K562 (cell line): ENCODE data around the gene GALNS. TPM values are rescaled to one million over a fixed set of nuclear protein-coding genes. Genes with fewer than 3 reads are reported as not detected.

ENCODE experiments used
- ATAC-seq: fragments of 200-7000 bp; cut with Tn5 transposase; 3 replicates; pipeline ENCODE4 v1.9.1; 2020; ENCODE audit warnings: moderate library complexity
- BruUV-seq: library from RNA; stranded (reverse); fragments of 400-500 nt; replicated peaks from 2 replicates; lab custom pipeline; 2021; lab: Mats Ljungman, UMichigan
- CTCF ChIA-PET: fragments of 300-600 bp; formaldehyde crosslinking; extraction: SDS; loops from one replicate; lab custom pipeline; 2021; ENCODE audit warnings: low intra/inter-chr PET ratio; lab: Yijun Ruan, JAX
- POLR2A ChIA-PET: fragments of 300-600, 350-650 bp; sonication (Branson Sonifier 250); formaldehyde crosslinking; extraction: SDS; loops from one replicate; lab custom pipeline; 2021; ENCODE audit warnings: antibody characterized with exemption, inconsistent platforms; lab: Yijun Ruan, JAX
- DNase-seq, 4 experiments: peaks; one replicate each; pipeline versions ENCODE4 v3.0.0 to v3.0.0-alpha.2; 2011 to 2018; ENCODE audit warnings: low spot score in 3 of 4, mixed read lengths in 3 of 4; ENCODE audit errors: extremely low read depth in 1 of 4
- FAIRE-seq: peaks from 2 replicates; lab custom pipeline; 2011; peaks lifted over from hg19 to GRCh38; lab: Jason Lieb, UNC
- H2AFZ ChIP-seq: 2 replicates; pipeline ENCODE4 v1.6.0; 2011; ENCODE audit warnings: low read depth, low read length, control low read depth, inconsistent platforms
- H3K27ac ChIP-seq: fragments of 200-600 bp; 3 replicates; pipeline ENCODE4 v1.8.0; 2011; ENCODE audit warnings: low read depth, mild to moderate bottlenecking, control low read depth, inconsistent platforms, low read length, moderate library complexity, mixed read lengths; ENCODE audit errors: extremely low read depth
- H3K27me3 ChIP-seq, 2 experiments: fragments of 300-600 bp in 1 of 2; 2 replicates in 1 of 2; 3 replicates in 1 of 2; pipeline versions ENCODE4 v1.6.0 to v1.8.0; 2011; ENCODE audit warnings: inconsistent platforms in 2 of 2, low read length in 2 of 2, mild to moderate bottlenecking in 1 of 2, mixed read lengths in 1 of 2, moderate library complexity in 1 of 2; ENCODE audit not compliant: control insufficient read depth in 2 of 2, insufficient read depth in 2 of 2
- H3K36me3 ChIP-seq: fragments of 300-600 bp; 3 replicates; pipeline ENCODE4 v1.8.0; 2011; ENCODE audit warnings: mild to moderate bottlenecking, low read length, inconsistent platforms; ENCODE audit not compliant: control insufficient read depth, insufficient read depth
- H3K4me1 ChIP-seq, 2 experiments: fragments of 200-600 bp in 1 of 2; replicated peaks in 1 of 2; 2 replicates in 1 of 2; 3 replicates in 1 of 2; pipeline versions ENCODE4 v1.5.1 to v1.8.0; 2011; ENCODE audit warnings: inconsistent platforms in 2 of 2, low read length in 2 of 2, mild to moderate bottlenecking in 1 of 2, mixed read lengths in 1 of 2, moderate library complexity in 1 of 2; ENCODE audit not compliant: control insufficient read depth in 2 of 2, insufficient read depth in 2 of 2
- H3K4me2 ChIP-seq: 2 replicates; pipeline ENCODE4 v1.6.1; 2011; ENCODE audit warnings: low read length, control low read depth, inconsistent platforms, mixed read lengths; ENCODE audit not compliant: insufficient read depth
- H3K4me3 ChIP-seq: fragments of 200-600 bp; sonication (generic), shearing (Covaris generic); 2 replicates; pipeline ENCODE4 v1.5.1; 2016; ENCODE audit warnings: control low read depth, inconsistent platforms
- H3K79me2 ChIP-seq: fragments of 200-600 bp; 3 replicates; pipeline ENCODE4 v1.8.0; 2011; ENCODE audit warnings: low read length, inconsistent platforms; ENCODE audit not compliant: control insufficient read depth, insufficient read depth
- H3K9ac ChIP-seq, 2 experiments: 2 replicates each; pipeline versions ENCODE4 v1.6.0 to v1.6.1; 2011; ENCODE audit warnings: low read depth in 2 of 2, low read length in 2 of 2, control low read depth in 1 of 2, inconsistent platforms in 1 of 2, mild to moderate bottlenecking in 1 of 2, mixed read lengths in 1 of 2; ENCODE audit not compliant: insufficient read depth in 1 of 2
- H3K9me1 ChIP-seq: one replicate; pipeline ENCODE4 v1.6.0; 2011; ENCODE audit warnings: inconsistent platforms, mild to moderate bottlenecking, low read length, moderate library complexity; ENCODE audit not compliant: control insufficient read depth, insufficient read depth
- H3K9me3 ChIP-seq: replicated peaks from 2 replicates; pipeline ENCODE4 v1.5.1; 2011; ENCODE audit warnings: low read depth, low read length, inconsistent platforms; ENCODE audit not compliant: control insufficient read depth, insufficient read depth
- H4K20me1 ChIP-seq: replicated peaks from 2 replicates; pipeline ENCODE4 v1.6.1; 2011; ENCODE audit warnings: low read length, inconsistent platforms, mixed read lengths; ENCODE audit not compliant: control insufficient read depth, insufficient read depth
- BRF1 ChIP-seq: IDR thresholded peaks from 3 replicates; pipeline ENCODE4 v1.6.1; 2011; ENCODE audit warnings: borderline replicate concordance, mild to moderate bottlenecking; ENCODE audit not compliant: insufficient read length; ENCODE audit errors: extremely low read depth
- CBFA2T3 ChIP-seq: fragments of 450-650 bp; IDR thresholded peaks from 2 replicates; pipeline ENCODE4 v1.6.1; 2017
- CBX2 ChIP-seq: fragments of 200-600 bp; sonication (generic); IDR thresholded peaks from one replicate; pipeline ENCODE4 v1.6.1; 2012; ENCODE audit warnings: mild to moderate bottlenecking, low read length, inconsistent platforms; ENCODE audit not compliant: insufficient read depth, poor library complexity, severe bottlenecking
- CREB5 ChIP-seq: fragments of 250-450 bp; sonication (Bioruptor Pico); IDR thresholded peaks from 2 replicates; pipeline ENCODE4 v1.5.0; 2020; ENCODE audit warnings: mild to moderate bottlenecking
- ESRRA ChIP-seq: fragments of 450-650 bp; IDR thresholded peaks from 2 replicates; pipeline ENCODE4 v1.6.1; 2014; ENCODE audit warnings: low read depth, mild to moderate bottlenecking, moderate library complexity, borderline replicate concordance
- MLX ChIP-seq, 2 experiments: fragments of 450-650 bp in 1 of 2; sonication (generic) in 1 of 2; formaldehyde crosslinking; conservative IDR thresholded peaks; 2 replicates each; pipeline versions ENCODE4 v1.4.0 to v1.8.1; 2020 to 2022; ENCODE audit warnings: mild to moderate bottlenecking in 1 of 2, missing genetic modification reagents in 1 of 2
- NCOA2 ChIP-seq, 2 experiments: fragments of 450-650 bp; IDR thresholded peaks; 2 replicates each; pipeline ENCODE4 v1.6.1; 2018; ENCODE audit warnings: mild to moderate bottlenecking in 2 of 2, moderate library complexity in 1 of 2; ENCODE audit not compliant: partially characterized antibody in 2 of 2
- NR4A1 ChIP-seq, 2 experiments: fragments of 250-450 bp in 1 of 2; fragments of 450-650 bp in 1 of 2; sonication (Bioruptor Pico) in 1 of 2; IDR thresholded peaks; 2 replicates each; pipeline versions ENCODE4 v1.4.0 to v1.6.1; 2016 to 2020; ENCODE audit warnings: mild to moderate bottlenecking in 2 of 2, missing compliant biosample characterization in 1 of 2, missing genetic modification characterization in 1 of 2, moderate library complexity in 1 of 2
- RNF2 ChIP-seq: sonication (generic); IDR thresholded peaks from 2 replicates; pipeline ENCODE4 v1.6.1; 2016
- ZNF23 ChIP-seq: fragments of 250-450 bp; sonication (Bioruptor Pico); IDR thresholded peaks from 2 replicates; pipeline ENCODE4 v1.4.0; 2020; ENCODE audit warnings: mild to moderate bottlenecking
- ZNF431 ChIP-seq: sonication (generic); formaldehyde crosslinking; IDR thresholded peaks from 2 replicates; pipeline ENCODE4 v1.8.0; 2022; ENCODE audit warnings: mild to moderate bottlenecking, missing genetic modification reagents
- WGBS: fragments of 100-300 bp; shearing (Covaris generic); methylation state at CpG from one replicate; pipeline ENCODE4 v1.1.6; 2016; ENCODE audit warnings: low coverage, mixed read lengths; ENCODE audit not compliant: insufficient coverage; ENCODE audit errors: missing lambda C conversion rate; 5-methylcytosine and 5-hydroxymethylcytosine counted together
- in situ Hi-C: fragments of 300-500 bp; cut with MboI; formaldehyde crosslinking; loops from 4 replicates; pipeline ENCODE4 v1.15.0; 2018; ENCODE audit warnings: inconsistent platforms, mixed read lengths
- intact Hi-C: fragments of 100-400 bp; cut with micrococcal nuclease; formaldehyde crosslinking; loops from 2 replicates; pipeline ENCODE4 v1.14.2; 2022
- polyA plus RNA-seq, 8 experiments: library from polyadenylated mRNA; depleted of rRNA in 4 of 8; stranded (reverse) in 5 of 8; unstranded in 3 of 8; fragments of >200 nt; fragmentation: Nextera tagmentation in 2 of 8; fragmentation: Illumina TruSeq in 1 of 8; extraction: Ambion mirVana in 2 of 8; extraction: Trizol in 1 of 8; gene quantifications; 2 replicates each; pipeline versions ENCODE4 v1.2.1 to v1.2.3, GENCODE V29; 2011 to 2014; ENCODE audit warnings: inconsistent platforms in 1 of 8, missing spikeins in 1 of 8
- total RNA-seq, 7 experiments: library from RNA; depleted of rRNA in 6 of 7; stranded (reverse); fragments of >200 nt in 6 of 7; fragmentation: Illumina TruSeq in 2 of 7; extraction: Trizol in 2 of 7; gene quantifications; 2 replicates each; pipeline versions ENCODE4 v1.2.1 to v1.2.3, GENCODE V29; 2011 to 2021; ENCODE audit warnings: low replicate concordance in 1 of 7
- TF ChIP-seq, protein P1 (sequence below): fragments of 450-650 bp; IDR thresholded peaks from 2 replicates; pipeline ENCODE4 v1.6.1; 2016; ENCODE audit warnings: low read depth

The GALNS gene
- total and polyA plus RNA-seq, 9 of the 15 experiments (the other 6 are each of a cell fraction or from before 2014, with no cell fraction given) = 0.38 to 13.2 (median 4.3) TPM

- WGBS = 95% methylated on average over 11 of the region's 11 CpGs
- Histone ChIP-seq H3K4me2 (no peak overlapping the region), H3K79me2 (peaks cover 99% of the 10 kb centered on the region)
- TF ChIP-seq CBX2 = no peak
- no peak for TF ChIP-seq ESRRA
- TF ChIP-seq RNF2 = no peak
- no peak for TF ChIP-seq NR4A1 (CRISPR knock-in tag; IDR thresholded peaks at IDR 0.05)
- no peak for TF ChIP-seq NR4A1 (tag; IDR thresholded peaks at IDR 0.05)
- no peak for TF ChIP-seq ZNF23
- no peak for TF ChIP-seq ZNF431 (CRISPR knock-in tag)
- no peak for TF ChIP-seq CBFA2T3
- TF ChIP-seq BRF1 = no peak
- TF ChIP-seq CREB5 (CRISPR knock-in tag) = no peak
- TF ChIP-seq NCOA2 (IDR thresholded peaks at IDR 0.05; ENCODE audit: partially characterized antibody in 2 of 2) = no peak
- TF ChIP-seq, protein P1, sequence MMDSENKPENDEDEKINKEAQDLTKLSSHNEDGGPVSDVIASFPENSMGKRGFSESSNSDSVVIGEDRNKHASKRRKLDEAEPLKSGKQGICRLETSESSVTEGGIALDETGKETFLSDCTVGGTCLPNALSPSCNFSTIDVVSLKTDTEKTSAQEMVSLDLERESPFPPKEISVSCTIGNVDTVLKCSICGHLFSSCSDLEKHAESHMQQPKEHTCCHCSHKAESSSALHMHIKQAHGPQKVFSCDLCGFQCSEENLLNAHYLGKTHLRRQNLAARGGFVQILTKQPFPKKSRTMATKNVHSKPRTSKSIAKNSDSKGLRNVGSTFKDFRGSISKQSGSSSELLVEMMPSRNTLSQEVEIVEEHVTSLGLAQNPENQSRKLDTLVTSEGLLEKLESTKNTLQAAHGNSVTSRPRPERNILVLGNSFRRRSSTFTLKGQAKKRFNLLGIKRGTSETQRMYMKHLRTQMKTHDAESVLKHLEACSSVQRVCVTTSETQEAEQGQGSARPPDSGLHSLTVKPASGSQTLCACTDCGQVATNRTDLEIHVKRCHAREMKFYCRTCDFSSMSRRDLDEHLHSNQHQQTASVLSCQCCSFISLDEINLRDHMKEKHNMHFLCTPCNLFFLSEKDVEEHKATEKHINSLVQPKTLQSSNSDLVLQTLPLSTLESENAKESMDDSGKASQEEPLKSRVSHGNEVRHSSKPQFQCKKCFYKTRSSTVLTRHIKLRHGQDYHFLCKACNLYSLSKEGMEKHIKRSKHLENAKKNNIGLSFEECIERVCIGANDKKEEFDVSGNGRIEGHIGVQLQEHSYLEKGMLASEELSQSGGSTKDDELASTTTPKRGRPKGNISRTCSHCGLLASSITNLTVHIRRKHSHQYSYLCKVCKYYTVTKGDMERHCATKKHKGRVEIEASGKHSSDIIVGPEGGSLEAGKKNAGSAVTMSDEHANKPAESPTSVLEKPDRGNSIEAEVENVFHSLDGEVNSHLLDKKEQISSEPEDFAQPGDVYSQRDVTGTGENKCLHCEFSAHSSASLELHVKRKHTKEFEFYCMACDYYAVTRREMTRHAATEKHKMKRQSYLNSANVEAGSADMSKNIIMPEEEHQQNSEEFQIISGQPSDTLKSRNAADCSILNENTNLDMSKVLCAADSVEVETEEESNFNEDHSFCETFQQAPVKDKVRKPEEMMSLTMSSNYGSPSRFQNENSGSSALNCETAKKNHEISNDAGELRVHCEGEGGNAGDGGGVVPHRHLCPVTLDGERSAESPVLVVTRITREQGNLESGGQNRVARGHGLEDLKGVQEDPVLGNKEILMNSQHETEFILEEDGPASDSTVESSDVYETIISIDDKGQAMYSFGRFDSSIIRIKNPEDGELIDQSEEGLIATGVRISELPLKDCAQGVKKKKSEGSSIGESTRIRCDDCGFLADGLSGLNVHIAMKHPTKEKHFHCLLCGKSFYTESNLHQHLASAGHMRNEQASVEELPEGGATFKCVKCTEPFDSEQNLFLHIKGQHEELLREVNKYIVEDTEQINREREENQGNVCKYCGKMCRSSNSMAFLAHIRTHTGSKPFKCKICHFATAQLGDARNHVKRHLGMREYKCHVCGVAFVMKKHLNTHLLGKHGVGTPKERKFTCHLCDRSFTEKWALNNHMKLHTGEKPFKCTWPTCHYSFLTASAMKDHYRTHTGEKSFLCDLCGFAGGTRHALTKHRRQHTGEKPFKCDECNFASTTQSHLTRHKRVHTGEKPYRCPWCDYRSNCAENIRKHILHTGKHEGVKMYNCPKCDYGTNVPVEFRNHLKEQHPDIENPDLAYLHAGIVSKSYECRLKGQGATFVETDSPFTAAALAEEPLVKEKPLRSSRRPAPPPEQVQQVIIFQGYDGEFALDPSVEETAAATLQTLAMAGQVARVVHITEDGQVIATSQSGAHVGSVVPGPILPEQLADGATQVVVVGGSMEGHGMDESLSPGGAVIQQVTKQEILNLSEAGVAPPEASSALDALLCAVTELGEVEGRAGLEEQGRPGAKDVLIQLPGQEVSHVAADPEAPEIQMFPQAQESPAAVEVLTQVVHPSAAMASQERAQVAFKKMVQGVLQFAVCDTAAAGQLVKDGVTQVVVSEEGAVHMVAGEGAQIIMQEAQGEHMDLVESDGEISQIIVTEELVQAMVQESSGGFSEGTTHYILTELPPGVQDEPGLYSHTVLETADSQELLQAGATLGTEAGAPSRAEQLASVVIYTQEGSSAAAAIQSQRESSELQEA = no peak
- no peak for TF ChIP-seq MLX (CRISPR knock-in tag; conservative IDR thresholded peaks at IDR 0.05)
Measured at GRCh38 chr16:88766975-88767374, 89.8 kb downstream of the GALNS start.

More at GRCh38 chr16:88766975-88767374, 89.8 kb downstream of the GALNS start:
- H2AFZ ChIP-seq = no peak overlapping the region
- peaks cover 62% of the 10 kb centered on the region for H4K20me1 ChIP-seq
- DNase-seq = no peak
- H3K4me1 ChIP-seq = peaks cover 56 to 99% of the 10 kb centered on the region in 2 experiments
- BruUV-seq = no TSS peak
- H3K4me3 ChIP-seq = no peak overlapping the region
- H3K9me3 ChIP-seq = no peaks in the 10 kb centered on the region
- no peak for ATAC-seq
- in situ Hi-C loops = no loop called here
- no peaks in the 10 kb centered on the region for H3K27me3 ChIP-seq
- CTCF ChIA-PET = no interaction called here
- intact Hi-C loops = no loop called here
- POLR2A ChIA-PET = interaction anchor here (0.5 to 1.3 kb wide), 5 partner anchors 12 to 54 kb away, joined by 3 to 4 read pairs (median 3); no protein-coding TSS in a partner anchor
- FAIRE-seq = no peak
- H3K9me1 ChIP-seq = peaks cover 20% of the 10 kb centered on the region
- no peak overlapping the region for H3K27ac ChIP-seq
- H3K36me3 ChIP-seq = peaks cover 77% of the 10 kb centered on the region
- H3K9ac ChIP-seq = peak overlapping the region in 1 of 2 experiments; percentile 88; a peak in 2 of 4 replicates
